NOMO-1 treated with dmso at 0.1 percent for 144 hours (cell line): Measurements from ENCODE around the gene NME1.
"Not testable (repeated sequence)": the region's sequence is repeated elsewhere in the genome, so short reads cannot be mapped to it uniquely, and the experiment has no call there.

ENCODE experiments used
- DNase-seq: peaks from one replicate; lab custom pipeline; 2025; ENCODE audit not compliant: unreplicated experiment; lab: John Stamatoyannopoulos, UW

The NME1 gene

GRCh38 chr17:51144266-51145022 lies 8.9 kb upstream of the NME1 start:
- no peak for DNase-seq

GRCh38 chr17:51147650-51148049 lies 5.7 kb upstream of the NME1 start:
- DNase-seq = no peak

GRCh38 chr17:51149163-51149562 lies 4.2 kb upstream of the NME1 start:
- DNase-seq = no peak

- no peak for DNase-seq
Observed at GRCh38 chr17:51150932-51151331, 2.4 kb upstream of the NME1 start.

GRCh38 chr17:51152766-51153209 lies 571 bp upstream of the NME1 start:
- no peak for DNase-seq

- DNase-seq = no peak
Observed at GRCh38 chr17:51154176-51154575, 817 bp downstream of the NME1 start.

- DNase-seq = no peak
Observed at GRCh38 chr17:51155416-51155815, 2.1 kb downstream of the NME1 start.

- DNase-seq = no peak
Observed at GRCh38 chr17:51159604-51160003, 6.2 kb downstream of the NME1 start.

- no peak for DNase-seq
Observed at GRCh38 chr17:51161541-51161940, 8.2 kb downstream of the NME1 start.

GRCh38 chr17:51164911-51165679 lies 11.7 kb downstream of the NME1 start:
- no peak for DNase-seq

- DNase-seq = no peak
Observed at GRCh38 chr17:51165680-51166197, 12.4 kb downstream of the NME1 start.

- peak; percentile 67 for DNase-seq
Observed at GRCh38 chr17:51166198-51166986, 13.0 kb downstream of the NME1 start, which contains the start of gene NME2. TSS of gene NME2 (plus strand) at chr17:51166411. CDS start at chr17:51166831, 420 bp downstream.

- DNase-seq = peak; percentile 35
Observed at GRCh38 chr17:51166987-51167931, 13.9 kb downstream of the NME1 start.

- no peak for DNase-seq
Observed at GRCh38 chr17:51169340-51169739, 16.0 kb downstream of the NME1 start.

GRCh38 chr17:51170736-51171135 lies 17.4 kb downstream of the NME1 start:
- no peak for DNase-seq

- DNase-seq = not testable (repeated sequence)
Observed at GRCh38 chr17:51172030-51172429, 18.7 kb downstream of the NME1 start.

GRCh38 chr17:51180486-51180885 lies 27.1 kb downstream of the NME1 start:
- no peak for DNase-seq

- no peak for DNase-seq
Observed at GRCh38 chr17:51184124-51184523, 30.8 kb downstream of the NME1 start.

- no peak for DNase-seq
Observed at GRCh38 chr17:51185763-51186332, 32.5 kb downstream of the NME1 start.
